LNCAP (cell line): ENCODE results near the gene THSD7A.

Experiments used
- TF ChIP-seq, protein P1 (sequence below): fragments of 450-650 bp; IDR thresholded peaks from 2 replicates; pipeline ENCODE4 v1.5.1; 2017; ENCODE audit warnings: mild to moderate bottlenecking

THSD7A gene

DNA sequence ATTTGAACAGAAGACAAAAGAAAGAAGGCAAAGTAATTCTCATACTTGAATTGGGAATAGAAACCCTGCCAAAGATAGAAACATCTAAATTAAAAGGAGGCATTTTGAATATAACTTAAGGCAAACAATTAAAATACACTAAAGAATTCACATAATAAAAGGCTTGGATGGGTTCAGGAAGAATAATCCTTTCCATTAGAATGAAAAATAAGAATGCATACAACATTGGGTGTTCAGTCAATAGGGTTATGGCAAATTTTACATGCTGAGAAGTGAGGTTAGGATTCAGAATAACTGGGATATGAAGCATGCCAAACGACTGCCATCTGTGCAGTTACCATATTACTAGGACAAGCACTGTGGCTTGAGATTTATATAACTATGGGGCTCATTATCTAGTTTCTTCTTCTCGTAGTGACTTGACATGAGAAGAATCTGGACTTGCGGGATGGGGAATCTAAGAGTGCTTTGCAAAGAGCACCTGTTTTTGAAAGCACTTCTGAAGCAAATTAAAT is 326.5 kb downstream of the THSD7A start:
- TF ChIP-seq, protein P1, sequence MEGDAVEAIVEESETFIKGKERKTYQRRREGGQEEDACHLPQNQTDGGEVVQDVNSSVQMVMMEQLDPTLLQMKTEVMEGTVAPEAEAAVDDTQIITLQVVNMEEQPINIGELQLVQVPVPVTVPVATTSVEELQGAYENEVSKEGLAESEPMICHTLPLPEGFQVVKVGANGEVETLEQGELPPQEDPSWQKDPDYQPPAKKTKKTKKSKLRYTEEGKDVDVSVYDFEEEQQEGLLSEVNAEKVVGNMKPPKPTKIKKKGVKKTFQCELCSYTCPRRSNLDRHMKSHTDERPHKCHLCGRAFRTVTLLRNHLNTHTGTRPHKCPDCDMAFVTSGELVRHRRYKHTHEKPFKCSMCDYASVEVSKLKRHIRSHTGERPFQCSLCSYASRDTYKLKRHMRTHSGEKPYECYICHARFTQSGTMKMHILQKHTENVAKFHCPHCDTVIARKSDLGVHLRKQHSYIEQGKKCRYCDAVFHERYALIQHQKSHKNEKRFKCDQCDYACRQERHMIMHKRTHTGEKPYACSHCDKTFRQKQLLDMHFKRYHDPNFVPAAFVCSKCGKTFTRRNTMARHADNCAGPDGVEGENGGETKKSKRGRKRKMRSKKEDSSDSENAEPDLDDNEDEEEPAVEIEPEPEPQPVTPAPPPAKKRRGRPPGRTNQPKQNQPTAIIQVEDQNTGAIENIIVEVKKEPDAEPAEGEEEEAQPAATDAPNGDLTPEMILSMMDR = no peak

DNA sequence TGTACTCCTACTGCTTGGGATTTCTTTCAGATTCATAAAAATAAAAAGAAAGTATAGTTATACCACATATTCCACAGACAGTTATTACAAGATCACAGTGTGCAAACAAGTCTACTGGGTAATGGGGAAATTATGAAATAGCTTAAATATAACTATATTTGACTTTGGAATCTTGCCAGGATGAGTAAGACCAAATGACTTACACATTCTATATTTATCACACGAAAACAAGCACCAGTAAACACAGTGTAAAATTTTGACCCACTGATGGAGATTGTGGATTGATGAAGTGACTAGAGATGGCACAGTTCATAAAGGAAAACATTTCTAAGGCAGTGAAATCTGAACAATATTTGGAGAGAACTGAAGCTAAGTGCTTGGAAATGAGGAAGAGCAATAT is 339.7 kb downstream of the THSD7A start:
- TF ChIP-seq, protein P1 = no peak

DNA sequence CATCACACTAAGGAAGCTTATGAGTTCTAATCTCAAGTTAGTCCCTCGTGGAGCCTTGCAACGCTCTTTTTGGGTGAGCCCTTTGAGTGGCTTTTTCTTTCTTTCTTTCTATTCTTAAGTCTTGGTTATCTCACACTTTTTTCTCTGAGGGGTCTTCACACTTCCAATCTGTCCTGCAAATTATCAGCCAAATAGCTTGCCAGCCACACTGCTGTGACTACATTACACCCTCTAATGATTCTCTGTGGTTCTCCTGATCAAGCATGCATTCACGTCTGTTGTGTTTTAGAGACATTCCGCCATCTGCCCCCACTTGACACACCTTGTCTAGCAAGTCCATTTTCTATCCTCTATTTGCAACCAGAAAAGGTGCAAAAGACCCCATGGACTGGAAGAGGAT is 340.2 kb downstream of the THSD7A start:
- TF ChIP-seq, protein P1 = no peak

DNA sequence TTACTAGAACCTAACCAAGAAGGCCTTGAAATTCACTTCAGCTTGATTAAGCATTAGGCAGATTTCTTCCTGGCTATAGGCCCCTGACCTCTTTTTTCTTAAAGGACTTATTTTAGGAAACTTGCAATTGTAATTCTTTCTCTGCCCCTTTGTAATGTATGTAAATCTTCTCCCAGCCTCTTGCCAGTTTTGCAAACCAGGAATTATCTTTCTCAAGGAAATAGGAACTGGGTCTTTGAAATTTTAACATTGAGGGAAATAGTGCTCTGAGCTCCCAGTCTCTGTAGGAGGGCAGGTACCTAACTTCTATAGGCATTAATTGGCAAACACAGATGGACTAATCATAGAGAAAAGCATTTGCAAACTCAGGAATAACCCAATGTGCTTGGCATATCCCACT is 342.7 kb downstream of the THSD7A start:
- TF ChIP-seq, protein P1 = no peak

DNA sequence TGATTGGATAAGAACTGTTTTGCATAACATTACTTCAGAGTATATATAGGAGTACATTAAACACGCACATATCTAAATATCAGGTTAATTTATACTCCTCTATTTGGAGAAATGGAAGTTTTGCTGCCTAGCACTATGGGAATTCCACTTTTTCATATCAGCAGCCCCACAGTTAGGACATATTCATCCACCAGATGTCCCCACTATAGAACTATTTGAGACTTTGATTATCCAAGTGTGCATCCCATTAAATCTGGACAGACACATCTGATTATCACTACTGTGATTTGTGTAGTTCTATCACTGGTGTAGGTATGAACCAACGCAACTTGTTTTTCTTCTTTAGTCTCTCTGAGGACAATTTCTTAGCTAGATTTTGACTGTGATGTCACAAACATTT is 345.7 kb downstream of the THSD7A start:
- TF ChIP-seq, protein P1 = no peak

DNA sequence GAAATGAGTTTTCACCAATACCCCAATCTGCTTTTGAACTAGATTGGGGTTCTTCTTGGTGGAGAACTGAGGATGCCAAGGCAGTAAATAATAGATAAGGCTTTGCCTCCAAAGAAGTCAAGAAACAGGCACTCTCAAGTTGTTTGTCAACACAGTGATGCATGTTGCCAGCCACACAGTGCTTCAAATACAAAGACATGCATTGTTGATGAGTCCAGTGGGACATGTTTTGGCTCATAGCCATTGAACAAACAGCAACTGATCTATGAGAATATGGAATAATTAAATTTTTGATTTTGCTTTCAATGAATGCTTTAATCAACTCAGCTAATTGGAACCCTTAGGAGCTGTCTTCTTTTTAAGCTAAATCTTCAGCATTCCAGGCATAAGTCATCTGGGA is 346.4 kb downstream of the THSD7A start:
- TF ChIP-seq, protein P1 = no peak

DNA sequence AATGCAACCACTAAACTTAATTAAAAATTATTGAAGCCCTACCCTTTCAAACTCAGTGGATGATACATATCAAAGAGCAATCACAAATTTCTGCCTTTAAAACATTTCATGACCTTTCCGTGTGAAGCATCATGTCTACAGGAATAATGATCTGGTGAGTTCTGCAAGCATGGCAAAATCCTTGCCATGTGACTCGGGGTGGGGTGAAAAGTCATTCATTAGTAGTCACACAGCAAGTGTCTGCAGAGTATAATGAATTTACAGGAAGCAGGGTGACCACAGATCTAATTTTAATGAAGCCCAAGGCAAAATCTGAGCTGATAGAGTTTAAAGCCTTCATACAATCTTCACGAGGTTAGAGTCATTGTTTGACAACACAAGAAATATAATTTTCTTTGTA is 351.9 kb downstream of the THSD7A start:
- TF ChIP-seq, protein P1 = no peak

DNA sequence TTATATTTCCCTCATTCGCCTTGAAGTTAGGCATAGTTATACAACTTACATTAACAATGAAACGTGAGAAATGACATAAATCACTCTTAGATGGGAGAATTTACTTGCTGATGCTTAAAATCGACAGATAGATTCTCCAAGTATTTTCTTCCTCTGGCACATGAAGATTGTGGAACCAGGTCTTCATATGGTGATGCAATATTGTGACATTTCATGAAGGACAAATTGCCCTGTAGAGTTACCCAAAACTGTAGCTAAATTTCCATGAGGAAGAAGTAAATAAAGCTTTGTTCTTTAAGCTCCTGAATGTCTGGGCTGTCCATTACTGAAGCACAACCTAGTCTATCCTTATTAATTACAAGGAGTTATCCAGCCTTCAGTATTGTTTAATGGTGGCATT is 353.1 kb downstream of the THSD7A start:
- TF ChIP-seq, protein P1 = no peak
